GM12801 (cell line): ENCODE results near the gene RAB6A.

ENCODE experiments used
- CTCF ChIP-seq: IDR thresholded peaks from one replicate; pipeline ENCODE4 v1.5.1; 2011; ENCODE audit warnings: control low read depth; ENCODE audit not compliant: insufficient read length; ENCODE audit errors: extremely low read depth

RAB6A gene

GRCh38 chr11:73654482-73655021, 106.3 kb downstream of the RAB6A start:
- no peak for TF ChIP-seq CTCF

GRCh38 chr11:73653996-73654395, 106.9 kb downstream of the RAB6A start:
- no peak for TF ChIP-seq CTCF

GRCh38 chr11:73652856-73653559, 107.9 kb downstream of the RAB6A start:
- TF ChIP-seq CTCF = no peak

- TF ChIP-seq CTCF = no peak
Observed at GRCh38 chr11:73652046-73652730, 108.7 kb downstream of the RAB6A start.

- no peak for TF ChIP-seq CTCF
Observed at GRCh38 chr11:73651661-73652045, 109.2 kb downstream of the RAB6A start.

- TF ChIP-seq CTCF = no peak
Observed at GRCh38 chr11:73651252-73651651, 109.6 kb downstream of the RAB6A start.

GRCh38 chr11:73650400-73650799, 110.5 kb downstream of the RAB6A start:
- TF ChIP-seq CTCF = no peak
